Loucy (cell line): ENCODE data around the gene MAP3K8.
A peak's percentile ranks its signal among the peaks of the same experiment; 100 is the strongest.

Source experiments
- H2AFZ ChIP-seq: fragments of 200-600 bp; sonication (generic); 2 replicates; pipeline ENCODE4 v1.6.0; 2016; ENCODE audit warnings: antibody characterized with exemption, mild to moderate bottlenecking, low read length, moderate library complexity
- H3F3A ChIP-seq: fragments of 200-600 bp; 2 replicates; pipeline ENCODE4 v1.6.0; 2016; ENCODE audit warnings: antibody characterized with exemption, low read depth, mild to moderate bottlenecking
- H3K27me3 ChIP-seq: fragments of 200-600 bp; sonication (generic); 2 replicates; pipeline ENCODE4 v1.6.1; 2014; ENCODE audit warnings: low read length, mild to moderate bottlenecking; ENCODE audit not compliant: insufficient read depth, poor library complexity, severe bottlenecking
- H3K36me3 ChIP-seq: fragments of 200-600 bp; sonication (generic); 2 replicates; pipeline ENCODE4 v1.6.1; 2016; ENCODE audit warnings: low read length; ENCODE audit not compliant: insufficient read depth
- H3K4me1 ChIP-seq: fragments of 200-600 bp; sonication (generic); 2 replicates; pipeline ENCODE4 v1.5.1; 2014; ENCODE audit warnings: low read length, mild to moderate bottlenecking; ENCODE audit not compliant: insufficient read depth, poor library complexity, severe bottlenecking
- H3K4me2 ChIP-seq: fragments of 200-600 bp; sonication (generic); 2 replicates; pipeline ENCODE4 v1.6.0; 2014; ENCODE audit warnings: antibody characterized with exemption, low read length, low read depth, mild to moderate bottlenecking; ENCODE audit not compliant: poor library complexity, severe bottlenecking
- H3K4me3 ChIP-seq: fragments of 200-600 bp; sonication (generic); 2 replicates; pipeline ENCODE4 v1.5.1; 2014; ENCODE audit warnings: low read length, mild to moderate bottlenecking, mixed read lengths; ENCODE audit not compliant: poor library complexity, severe bottlenecking
- H3K79me2 ChIP-seq: fragments of 200-600 bp; sonication (generic); 2 replicates; pipeline ENCODE4 v1.6.1; 2014; ENCODE audit warnings: low read length; ENCODE audit not compliant: insufficient read depth
- H3K9ac ChIP-seq: fragments of 200-600 bp; sonication (generic); 2 replicates; pipeline ENCODE4 v1.6.0; 2014; ENCODE audit warnings: mild to moderate bottlenecking, low read depth, low read length, moderate library complexity; ENCODE audit not compliant: poor library complexity, severe bottlenecking
- H3K9me2 ChIP-seq: fragments of 200-600 bp; sonication (generic); replicated peaks from 2 replicates; pipeline ENCODE4 v1.6.1; 2016; ENCODE audit warnings: low read depth, low read length, mixed read lengths
- H3K9me3 ChIP-seq: fragments of 200-600 bp; sonication (generic); 2 replicates; pipeline ENCODE4 v1.6.1; 2014; ENCODE audit warnings: mild to moderate bottlenecking, antibody characterized with exemption, low read length, low read depth; ENCODE audit not compliant: insufficient read depth
- H4K20me1 ChIP-seq: fragments of 200-600 bp; sonication (generic); 2 replicates; pipeline ENCODE4 v1.6.0; 2014; ENCODE audit warnings: antibody characterized with exemption, low read length, mild to moderate bottlenecking; ENCODE audit not compliant: insufficient read depth, poor library complexity, severe bottlenecking
- CTCF ChIP-seq: fragments of 200-600 bp; sonication (generic); conservative IDR thresholded peaks from 2 replicates; pipeline ENCODE4 v1.5.1; 2014; ENCODE audit warnings: mild to moderate bottlenecking, antibody characterized with exemption, low read length
- EZH2phosphoT487 ChIP-seq: fragments of 200-600 bp; IDR thresholded peaks from 2 replicates; pipeline ENCODE4 v1.6.1; 2018; ENCODE audit warnings: antibody characterized with exemption, mild to moderate bottlenecking, moderate library complexity, borderline replicate concordance

The MAP3K8 gene

GRCh38 chr10:30454744-30455510 lies 20.9 kb downstream of the MAP3K8 start:
- no peaks in the 10 kb centered on the region for H3K9me3 ChIP-seq
- H3K9me2 ChIP-seq, result no peaks in the 10 kb centered on the region
- H3K4me1 ChIP-seq, result peaks cover 57% of the 10 kb centered on the region
- H2AFZ ChIP-seq, result no peak overlapping the region
- peak overlapping the region; percentile 69 for H3K4me3 ChIP-seq
- H3K9ac ChIP-seq, result peak overlapping the region; percentile 71
- peak overlapping the region; percentile 93 for H3K4me2 ChIP-seq
- TF ChIP-seq CTCF (no peak), EZH2phosphoT487 (no peak)
- peaks cover 10% of the 10 kb centered on the region for H3F3A ChIP-seq
- no peaks in the 10 kb centered on the region for H4K20me1 ChIP-seq
- H3K36me3 ChIP-seq, result peaks cover 22% of the 10 kb centered on the region; the same call in 1 of the 2 replicates
- no peaks in the 10 kb centered on the region for H3K27me3 ChIP-seq
- no peaks in the 10 kb centered on the region for H3K79me2 ChIP-seq

- Histone ChIP-seq H3K36me3 (peaks cover 24% of the 10 kb centered on the region; the same call in 1 of the 2 replicates), H3K79me2 (no peaks in the 10 kb centered on the region), H3K9me3 (no peaks in the 10 kb centered on the region), H3K4me3 (peak overlapping the region; percentile 69), H3K9ac (peak overlapping the region; percentile 71), H4K20me1 (no peaks in the 10 kb centered on the region), H3K4me1 (peaks cover 57% of the 10 kb centered on the region), H3K4me2 (peak overlapping the region; percentile 93), H3F3A (peaks cover 10% of the 10 kb centered on the region), H3K9me2 (no peaks in the 10 kb centered on the region), H3K27me3 (no peaks in the 10 kb centered on the region), H2AFZ (no peak overlapping the region)
- TF ChIP-seq CTCF (peak; percentile 13; the same call in 1 of the 2 replicates), EZH2phosphoT487 (no peak)
Observed at GRCh38 chr10:30455816-30456215, 21.8 kb downstream of the MAP3K8 start.

GRCh38 chr10:30456266-30456665 lies 22.3 kb downstream of the MAP3K8 start:
- Histone ChIP-seq H3K36me3 (peaks cover 25% of the 10 kb centered on the region; the same call in 1 of the 2 replicates), H3K27me3 (no peaks in the 10 kb centered on the region), H3K4me1 (peaks cover 57% of the 10 kb centered on the region), H3K4me2 (peak overlapping the region; percentile 93), H3K9me2 (no peaks in the 10 kb centered on the region), H3K4me3 (peak overlapping the region; percentile 69), H4K20me1 (no peaks in the 10 kb centered on the region), H2AFZ (no peak overlapping the region), H3K9ac (peak overlapping the region; percentile 71), H3K9me3 (no peaks in the 10 kb centered on the region), H3F3A (peaks cover 10% of the 10 kb centered on the region), H3K79me2 (no peaks in the 10 kb centered on the region)
- TF ChIP-seq CTCF, result no peak
- no peak for TF ChIP-seq EZH2phosphoT487
